ENCODE data around the gene NFIA. TPM values are rescaled to one million over a fixed set of nuclear protein-coding genes. Genes with fewer than 3 reads are reported as not detected.

Gene NFIA
- total and polyA plus RNA-seq, 5 donors from 2014 or later = 0.86 to 3.9 (median 1.7) TPM

DNA sequence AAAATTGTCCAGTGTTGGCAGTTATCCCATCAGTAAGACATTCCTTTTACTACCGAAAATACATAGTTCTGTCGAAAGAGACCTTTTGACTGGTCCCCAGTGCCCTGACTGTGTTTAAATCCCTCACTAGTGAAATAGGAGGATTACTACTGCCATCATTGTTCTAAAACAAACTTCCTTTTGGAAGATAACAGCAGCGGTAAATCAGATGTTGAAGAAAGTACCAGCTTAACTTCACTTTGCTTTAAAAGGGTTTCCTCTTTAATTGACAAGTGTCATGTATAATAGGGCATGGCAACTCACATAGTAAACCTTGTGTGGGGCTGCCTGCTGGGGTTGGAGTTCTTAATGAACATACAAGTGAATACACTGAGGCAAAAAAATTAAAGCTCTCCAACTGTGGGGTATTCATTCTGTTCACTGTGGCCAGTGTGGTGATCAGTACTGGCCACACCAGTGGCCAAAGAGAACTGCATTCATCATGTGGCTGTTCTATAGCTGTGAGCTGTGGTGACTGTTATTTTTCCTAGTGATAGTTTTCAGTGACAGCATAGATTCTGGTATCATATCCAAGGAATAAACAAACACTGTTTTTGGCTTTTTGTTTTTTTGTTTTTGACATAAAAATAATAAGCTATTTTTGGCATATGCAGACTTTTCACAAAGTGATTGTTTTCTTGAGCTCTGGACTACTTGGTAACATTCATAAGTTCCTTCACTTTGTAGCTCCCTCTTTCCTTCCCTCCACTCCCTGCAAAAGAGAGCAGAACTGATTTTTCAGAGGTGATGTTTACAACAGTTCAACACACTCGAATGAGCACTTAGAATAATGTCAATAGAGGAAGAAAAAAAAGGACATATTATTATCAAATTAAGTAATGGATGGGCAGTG is 74.5 kb downstream of the NFIA start:
- Mint-ChIP-seq H3K4me3 (no peak overlapping the region), H3K9me3 (no peaks in the 10 kb centered on the region)
- ATAC-seq (ENCODE audit: low read depth in 2 of 2) = no peak

DNA sequence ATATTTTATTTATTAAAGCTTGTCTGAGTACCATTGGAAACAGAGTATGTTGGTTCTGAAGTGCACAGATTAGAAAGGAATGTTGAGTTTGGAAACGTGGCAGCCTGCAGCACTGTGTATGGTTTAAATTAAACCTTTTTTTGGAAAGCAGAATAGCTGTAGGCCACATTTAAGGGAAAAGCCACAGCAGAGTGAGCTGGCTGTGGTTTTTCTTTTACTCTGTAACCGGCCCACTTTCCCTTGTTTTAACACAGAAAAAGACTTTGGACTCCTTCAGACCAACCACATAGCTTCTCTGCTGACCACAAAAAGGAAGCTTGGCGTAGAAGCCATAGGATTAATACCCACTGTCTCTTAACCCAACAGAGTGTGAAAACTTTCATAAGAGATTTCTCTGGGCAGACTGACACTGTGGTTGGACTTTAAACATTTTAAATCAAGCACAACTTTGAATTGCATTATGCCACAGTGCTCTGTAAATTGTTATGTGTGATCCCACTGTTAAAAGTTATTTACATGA is 75.2 kb downstream of the NFIA start:
- Mint-ChIP-seq H3K27me3 (peaks cover 8% of the 10 kb centered on the region), H3K4me3 (no peak overlapping the region)
- DNase-seq = peak in 1 of 3 donors; percentile 2

More for the DNA sequence above, 74.5 kb downstream of the NFIA start:
- Mint-ChIP-seq H3K27ac (no peak overlapping the region), H3K27me3 (peaks cover 8% of the 10 kb centered on the region), H3K36me3 (peaks cover 5% of the 10 kb centered on the region), H3K4me1 (peaks cover 0 to 4% (median 2%) of the 10 kb centered on the region in 4 donors)
- Histone ChIP-seq H3K4me3 (ENCODE audit: low read depth, low read length) (no peak overlapping the region), H3K9me3 (ENCODE audit: control insufficient read depth in 2 of 2, low read length in 2 of 2) (no peaks in the 10 kb centered on the region), H3K27me3 (ENCODE audit: control insufficient read depth, insufficient read depth, low read length) (no peaks in the 10 kb centered on the region), H3K36me3 (ENCODE audit: control insufficient read depth, insufficient read depth, low read length) (no peaks in the 10 kb centered on the region), H3K27ac (ENCODE audit: insufficient read depth, low read length, poor library complexity, severe bottlenecking) (no peak overlapping the region), H3K4me1 (ENCODE audit: control insufficient read depth, insufficient read depth, low read length, poor library complexity, severe bottlenecking) (no peaks in the 10 kb centered on the region)
- DNase-seq = no peak

DNA sequence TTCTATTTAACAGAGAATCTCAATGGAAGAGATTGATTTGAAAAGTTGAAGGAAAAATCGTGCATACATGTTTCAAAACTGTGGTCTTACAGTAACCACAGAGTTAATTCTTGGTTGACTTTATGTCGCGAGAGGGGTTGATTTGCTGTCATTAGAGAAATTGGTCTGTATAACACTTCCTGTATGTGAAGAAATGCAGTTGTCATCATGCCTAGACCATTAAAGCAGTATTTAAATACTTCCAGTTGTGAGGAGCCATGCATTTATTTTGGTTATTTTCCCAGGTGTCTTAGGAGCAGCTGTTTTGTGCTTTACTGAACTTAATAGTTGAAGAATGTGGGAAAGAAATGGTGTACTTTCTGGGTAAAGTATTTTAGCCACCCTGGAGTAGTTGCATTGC is 76.2 kb downstream of the NFIA start:
- Histone ChIP-seq H3K4me1 (ENCODE audit: control insufficient read depth, insufficient read depth, low read length, poor library complexity, severe bottlenecking) (no peaks in the 10 kb centered on the region), H3K36me3 (ENCODE audit: control insufficient read depth, insufficient read depth, low read length) (no peaks in the 10 kb centered on the region), H3K4me3 (ENCODE audit: low read depth, low read length) (no peak overlapping the region), H3K27me3 (ENCODE audit: control insufficient read depth, insufficient read depth, low read length) (no peaks in the 10 kb centered on the region), H3K27ac (ENCODE audit: insufficient read depth, low read length, poor library complexity, severe bottlenecking) (no peak overlapping the region), H3K9me3 (ENCODE audit: control insufficient read depth in 2 of 2, low read length in 2 of 2) (no peaks in the 10 kb centered on the region)
- DNase-seq = no peak
- H3K27me3 Mint-ChIP-seq = peaks cover 8% of the 10 kb centered on the region
- peaks cover 0 to 4% (median 2%) of the 10 kb centered on the region in 4 donors for H3K4me1 Mint-ChIP-seq
- no peak overlapping the region for H3K27ac Mint-ChIP-seq
- H3K4me3 Mint-ChIP-seq = no peak overlapping the region
- no peaks in the 10 kb centered on the region for H3K9me3 Mint-ChIP-seq
- no peak for ATAC-seq (ENCODE audit: low read depth in 2 of 2)
- H3K36me3 Mint-ChIP-seq = peaks cover 5% of the 10 kb centered on the region

More for the DNA sequence above, 75.2 kb downstream of the NFIA start:
- no peaks in the 10 kb centered on the region for H3K27me3 ChIP-seq (ENCODE audit: control insufficient read depth, insufficient read depth, low read length)
- no peak overlapping the region for H3K4me3 ChIP-seq (ENCODE audit: low read depth, low read length)
- peaks cover 5% of the 10 kb centered on the region for H3K36me3 Mint-ChIP-seq
- no peak overlapping the region for H3K27ac ChIP-seq (ENCODE audit: insufficient read depth, low read length, poor library complexity, severe bottlenecking)
- no peak overlapping the region for H3K27ac Mint-ChIP-seq
- H3K9me3 ChIP-seq (ENCODE audit: control insufficient read depth in 2 of 2, low read length in 2 of 2) = no peaks in the 10 kb centered on the region
- no peaks in the 10 kb centered on the region for H3K36me3 ChIP-seq (ENCODE audit: control insufficient read depth, insufficient read depth, low read length)
- no peaks in the 10 kb centered on the region for H3K4me1 ChIP-seq (ENCODE audit: control insufficient read depth, insufficient read depth, low read length, poor library complexity, severe bottlenecking)
- H3K4me1 Mint-ChIP-seq = peaks cover 0 to 4% (median 2%) of the 10 kb centered on the region in 4 donors
- no peak for ATAC-seq (ENCODE audit: low read depth in 2 of 2)
- H3K9me3 Mint-ChIP-seq = no peaks in the 10 kb centered on the region

DNA sequence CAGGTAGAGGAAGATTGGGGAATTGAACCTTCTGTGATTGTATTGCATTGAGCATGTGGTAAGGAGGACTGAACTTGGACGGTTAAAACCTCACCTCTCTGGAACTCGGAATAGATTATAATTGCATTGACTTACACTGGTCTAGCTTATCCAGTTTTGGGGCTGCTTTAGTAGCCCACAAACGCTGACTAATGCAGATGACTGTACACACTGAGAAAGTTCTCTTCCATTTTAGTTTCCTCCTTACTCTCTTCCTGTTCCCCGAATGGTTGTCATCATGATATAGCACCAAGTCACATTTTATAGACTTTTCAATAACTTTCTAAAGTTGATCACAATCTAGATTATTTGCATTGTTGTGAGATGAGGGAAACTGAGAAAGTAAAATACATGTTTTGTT is 78.2 kb downstream of the NFIA start:
- peaks cover 5% of the 10 kb centered on the region for H3K36me3 Mint-ChIP-seq
- H3K4me1 Mint-ChIP-seq = peaks cover 0 to 4% (median 2%) of the 10 kb centered on the region in 4 donors
- Histone ChIP-seq H3K27ac (ENCODE audit: insufficient read depth, low read length, poor library complexity, severe bottlenecking) (no peak overlapping the region), H3K9me3 (ENCODE audit: control insufficient read depth in 2 of 2, low read length in 2 of 2) (no peaks in the 10 kb centered on the region), H3K27me3 (ENCODE audit: control insufficient read depth, insufficient read depth, low read length) (no peaks in the 10 kb centered on the region), H3K36me3 (ENCODE audit: control insufficient read depth, insufficient read depth, low read length) (no peaks in the 10 kb centered on the region), H3K4me3 (ENCODE audit: low read depth, low read length) (no peak overlapping the region), H3K4me1 (ENCODE audit: control insufficient read depth, insufficient read depth, low read length, poor library complexity, severe bottlenecking) (no peaks in the 10 kb centered on the region)
- H3K4me3 Mint-ChIP-seq = no peak overlapping the region
- ATAC-seq (ENCODE audit: low read depth in 2 of 2) = no peak
- H3K27ac Mint-ChIP-seq = no peak overlapping the region
- DNase-seq = no peak
- no peaks in the 10 kb centered on the region for H3K9me3 Mint-ChIP-seq
- H3K27me3 Mint-ChIP-seq = peaks cover 8% of the 10 kb centered on the region

DNA sequence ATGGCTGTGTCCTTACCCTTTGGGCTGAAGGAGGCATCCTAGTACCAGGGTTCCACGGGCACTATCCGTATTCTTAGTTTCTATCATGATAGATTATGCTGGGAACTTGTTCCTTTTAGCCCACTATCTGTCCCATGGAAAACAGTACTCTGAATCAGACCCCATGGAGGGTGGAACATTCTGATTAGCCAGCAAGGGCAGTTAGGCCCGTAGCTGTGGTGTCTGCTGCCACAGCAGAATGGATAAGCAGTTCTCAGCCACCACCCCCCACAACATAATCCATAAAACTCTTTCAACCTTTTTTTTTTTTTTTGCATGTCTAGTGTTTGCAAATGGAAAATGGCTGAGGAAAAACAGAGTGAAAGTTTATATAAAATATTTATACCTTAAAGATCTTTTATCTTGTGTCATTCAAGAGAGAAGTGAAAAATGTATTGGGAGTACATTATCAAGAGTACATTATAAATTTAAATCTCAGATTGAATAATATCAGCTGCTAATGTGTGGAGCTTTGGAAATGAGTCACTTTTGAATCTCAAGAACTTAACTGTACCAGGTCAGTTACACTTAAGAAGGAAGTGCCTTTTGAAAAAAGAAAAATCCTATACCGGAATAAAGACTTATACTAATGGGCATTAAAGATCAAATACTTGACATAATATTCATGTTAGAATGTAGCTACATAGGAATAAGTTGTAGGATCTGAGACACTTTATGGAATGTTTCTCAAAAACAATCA is 80.3 kb downstream of the NFIA start:
- DNase-seq = no peak
- H3K36me3 Mint-ChIP-seq = peaks cover 5% of the 10 kb centered on the region
- Histone ChIP-seq H3K9me3 (ENCODE audit: control insufficient read depth in 2 of 2, low read length in 2 of 2) (no peaks in the 10 kb centered on the region), H3K4me1 (ENCODE audit: control insufficient read depth, insufficient read depth, low read length, poor library complexity, severe bottlenecking) (no peaks in the 10 kb centered on the region), H3K36me3 (ENCODE audit: control insufficient read depth, insufficient read depth, low read length) (no peaks in the 10 kb centered on the region), H3K27me3 (ENCODE audit: control insufficient read depth, insufficient read depth, low read length) (peaks cover 1% of the 10 kb centered on the region), H3K4me3 (ENCODE audit: low read depth, low read length) (no peak overlapping the region), H3K27ac (ENCODE audit: insufficient read depth, low read length, poor library complexity, severe bottlenecking) (no peak overlapping the region)
- H3K27me3 Mint-ChIP-seq = peaks cover 4% of the 10 kb centered on the region
- H3K27ac Mint-ChIP-seq = no peak overlapping the region
- ATAC-seq (ENCODE audit: low read depth in 2 of 2) = no peak
- peaks cover 0 to 3% (median 0%) of the 10 kb centered on the region in 4 donors for H3K4me1 Mint-ChIP-seq
- H3K4me3 Mint-ChIP-seq = no peak overlapping the region
- H3K9me3 Mint-ChIP-seq = no peaks in the 10 kb centered on the region

DNA sequence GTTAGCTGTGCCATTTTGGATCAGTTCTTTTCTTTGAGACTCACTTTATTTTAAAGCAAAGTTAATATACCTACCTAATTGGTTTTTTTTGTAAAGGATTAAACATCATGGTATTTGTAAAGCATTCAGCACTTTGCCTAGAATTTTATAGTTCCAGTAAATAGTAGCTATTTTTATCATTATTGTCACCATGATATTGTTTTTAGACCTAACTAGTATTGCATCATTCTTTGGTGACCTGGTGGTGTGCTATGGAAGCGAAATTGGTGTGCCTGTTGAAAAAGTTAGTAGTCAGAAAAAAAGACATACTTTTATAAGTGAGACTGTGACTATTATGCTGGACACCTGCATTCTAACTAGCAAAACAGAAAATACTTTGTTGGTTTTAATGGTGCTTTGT is 81.0 kb downstream of the NFIA start:
- DNase-seq (no peak), ATAC-seq (ENCODE audit: low read depth in 2 of 2) (no peak)
- Mint-ChIP-seq H3K27me3 (peaks cover 4% of the 10 kb centered on the region), H3K36me3 (peaks cover 5% of the 10 kb centered on the region), H3K9me3 (no peaks in the 10 kb centered on the region), H3K4me1 (peaks cover 0 to 2% (median 0%) of the 10 kb centered on the region in 4 donors), H3K4me3 (no peak overlapping the region), H3K27ac (no peak overlapping the region)
- peaks cover 1% of the 10 kb centered on the region for H3K27me3 ChIP-seq (ENCODE audit: control insufficient read depth, insufficient read depth, low read length)
- H3K9me3 ChIP-seq (ENCODE audit: control insufficient read depth in 2 of 2, low read length in 2 of 2) = no peaks in the 10 kb centered on the region
- no peaks in the 10 kb centered on the region for H3K36me3 ChIP-seq (ENCODE audit: control insufficient read depth, insufficient read depth, low read length)
- H3K27ac ChIP-seq (ENCODE audit: insufficient read depth, low read length, poor library complexity, severe bottlenecking) = no peak overlapping the region
- H3K4me1 ChIP-seq (ENCODE audit: control insufficient read depth, insufficient read depth, low read length, poor library complexity, severe bottlenecking) = no peaks in the 10 kb centered on the region
- H3K4me3 ChIP-seq (ENCODE audit: low read depth, low read length) = no peak overlapping the region

DNA sequence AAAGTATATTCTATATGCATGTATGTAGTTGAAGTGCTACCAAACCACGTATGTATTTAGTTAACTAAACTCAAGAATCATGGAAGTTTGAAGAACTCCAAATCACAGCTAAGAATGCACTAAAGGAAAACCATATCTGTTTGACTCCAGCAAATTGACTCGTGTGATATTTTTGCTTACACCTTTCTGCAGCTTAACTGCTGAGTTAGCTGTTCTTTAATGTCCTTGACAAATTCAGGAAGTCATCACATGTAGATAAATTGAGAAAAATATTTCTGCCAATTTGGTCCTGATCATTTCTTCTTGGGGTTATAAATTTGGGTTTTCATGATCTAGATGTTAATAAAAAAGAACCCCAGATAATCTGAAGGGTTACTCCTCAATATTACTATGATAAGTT is 83.0 kb downstream of the NFIA start:
- Mint-ChIP-seq H3K27ac (no peak overlapping the region), H3K9me3 (no peaks in the 10 kb centered on the region), H3K4me3 (no peak overlapping the region), H3K4me1 (no peaks in the 10 kb centered on the region), H3K36me3 (peaks cover 4% of the 10 kb centered on the region), H3K27me3 (peaks cover 9% of the 10 kb centered on the region)
- H3K27ac ChIP-seq (ENCODE audit: insufficient read depth, low read length, poor library complexity, severe bottlenecking) = no peak overlapping the region
- H3K4me1 ChIP-seq (ENCODE audit: control insufficient read depth, insufficient read depth, low read length, poor library complexity, severe bottlenecking) = no peaks in the 10 kb centered on the region
- no peak for DNase-seq
- no peak for ATAC-seq (ENCODE audit: low read depth in 2 of 2)
- no peak overlapping the region for H3K4me3 ChIP-seq (ENCODE audit: low read depth, low read length)
- H3K27me3 ChIP-seq (ENCODE audit: control insufficient read depth, insufficient read depth, low read length) = peaks cover 1% of the 10 kb centered on the region
- no peaks in the 10 kb centered on the region for H3K9me3 ChIP-seq (ENCODE audit: control insufficient read depth in 2 of 2, low read length in 2 of 2)
- H3K36me3 ChIP-seq (ENCODE audit: control insufficient read depth, insufficient read depth, low read length) = no peaks in the 10 kb centered on the region
